Measurements from ENCODE around the gene VEGFD.

GRCh38 chrX:15366506-15367352, 17.5 kb downstream of the VEGFD start:
- TF ChIP-seq CTCF (CRISPR knock-in tag; IDR thresholded peaks at IDR 0.05): no peak
- TF ChIP-seq ZFP1 (CRISPR knock-in tag; IDR thresholded peaks at IDR 0.05): no peak
- no peak for TF ChIP-seq HIVEP1 (CRISPR knock-in tag; IDR thresholded peaks at IDR 0.05)
- TF ChIP-seq ZNF841 (CRISPR knock-in tag; IDR thresholded peaks at IDR 0.05; ENCODE audit: borderline replicate concordance): no peak
- TF ChIP-seq ZNF12 (CRISPR knock-in tag; IDR thresholded peaks at IDR 0.05): no peak
- TF ChIP-seq ZSCAN25 (CRISPR knock-in tag; IDR thresholded peaks at IDR 0.05): no peak
- TF ChIP-seq, protein P1, sequence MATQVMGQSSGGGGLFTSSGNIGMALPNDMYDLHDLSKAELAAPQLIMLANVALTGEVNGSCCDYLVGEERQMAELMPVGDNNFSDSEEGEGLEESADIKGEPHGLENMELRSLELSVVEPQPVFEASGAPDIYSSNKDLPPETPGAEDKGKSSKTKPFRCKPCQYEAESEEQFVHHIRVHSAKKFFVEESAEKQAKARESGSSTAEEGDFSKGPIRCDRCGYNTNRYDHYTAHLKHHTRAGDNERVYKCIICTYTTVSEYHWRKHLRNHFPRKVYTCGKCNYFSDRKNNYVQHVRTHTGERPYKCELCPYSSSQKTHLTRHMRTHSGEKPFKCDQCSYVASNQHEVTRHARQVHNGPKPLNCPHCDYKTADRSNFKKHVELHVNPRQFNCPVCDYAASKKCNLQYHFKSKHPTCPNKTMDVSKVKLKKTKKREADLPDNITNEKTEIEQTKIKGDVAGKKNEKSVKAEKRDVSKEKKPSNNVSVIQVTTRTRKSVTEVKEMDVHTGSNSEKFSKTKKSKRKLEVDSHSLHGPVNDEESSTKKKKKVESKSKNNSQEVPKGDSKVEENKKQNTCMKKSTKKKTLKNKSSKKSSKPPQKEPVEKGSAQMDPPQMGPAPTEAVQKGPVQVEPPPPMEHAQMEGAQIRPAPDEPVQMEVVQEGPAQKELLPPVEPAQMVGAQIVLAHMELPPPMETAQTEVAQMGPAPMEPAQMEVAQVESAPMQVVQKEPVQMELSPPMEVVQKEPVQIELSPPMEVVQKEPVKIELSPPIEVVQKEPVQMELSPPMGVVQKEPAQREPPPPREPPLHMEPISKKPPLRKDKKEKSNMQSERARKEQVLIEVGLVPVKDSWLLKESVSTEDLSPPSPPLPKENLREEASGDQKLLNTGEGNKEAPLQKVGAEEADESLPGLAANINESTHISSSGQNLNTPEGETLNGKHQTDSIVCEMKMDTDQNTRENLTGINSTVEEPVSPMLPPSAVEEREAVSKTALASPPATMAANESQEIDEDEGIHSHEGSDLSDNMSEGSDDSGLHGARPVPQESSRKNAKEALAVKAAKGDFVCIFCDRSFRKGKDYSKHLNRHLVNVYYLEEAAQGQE (IDR thresholded peaks at IDR 0.05; ENCODE audit: borderline replicate concordance in 1 of 2, low read depth in 1 of 2, low read length in 2 of 2): no peak
- TF ChIP-seq ZNF407 (CRISPR knock-in tag; IDR thresholded peaks at IDR 0.05; ENCODE audit: not compliant biosample characterization): no peak
- TF ChIP-seq POLR2AphosphoS5 (IDR thresholded peaks at IDR 0.05; ENCODE audit: low read depth, low read length): no peak
- TF ChIP-seq POLR2AphosphoS2 (IDR thresholded peaks at IDR 0.05; ENCODE audit: low read depth, low read length): no peak
- no peak for TF ChIP-seq ZNF263 (CRISPR knock-in tag; IDR thresholded peaks at IDR 0.05)
- no peak for TF ChIP-seq NR2F2 (IDR thresholded peaks at IDR 0.05; ENCODE audit: borderline replicate concordance, low read depth)
- TF ChIP-seq, protein P2, sequence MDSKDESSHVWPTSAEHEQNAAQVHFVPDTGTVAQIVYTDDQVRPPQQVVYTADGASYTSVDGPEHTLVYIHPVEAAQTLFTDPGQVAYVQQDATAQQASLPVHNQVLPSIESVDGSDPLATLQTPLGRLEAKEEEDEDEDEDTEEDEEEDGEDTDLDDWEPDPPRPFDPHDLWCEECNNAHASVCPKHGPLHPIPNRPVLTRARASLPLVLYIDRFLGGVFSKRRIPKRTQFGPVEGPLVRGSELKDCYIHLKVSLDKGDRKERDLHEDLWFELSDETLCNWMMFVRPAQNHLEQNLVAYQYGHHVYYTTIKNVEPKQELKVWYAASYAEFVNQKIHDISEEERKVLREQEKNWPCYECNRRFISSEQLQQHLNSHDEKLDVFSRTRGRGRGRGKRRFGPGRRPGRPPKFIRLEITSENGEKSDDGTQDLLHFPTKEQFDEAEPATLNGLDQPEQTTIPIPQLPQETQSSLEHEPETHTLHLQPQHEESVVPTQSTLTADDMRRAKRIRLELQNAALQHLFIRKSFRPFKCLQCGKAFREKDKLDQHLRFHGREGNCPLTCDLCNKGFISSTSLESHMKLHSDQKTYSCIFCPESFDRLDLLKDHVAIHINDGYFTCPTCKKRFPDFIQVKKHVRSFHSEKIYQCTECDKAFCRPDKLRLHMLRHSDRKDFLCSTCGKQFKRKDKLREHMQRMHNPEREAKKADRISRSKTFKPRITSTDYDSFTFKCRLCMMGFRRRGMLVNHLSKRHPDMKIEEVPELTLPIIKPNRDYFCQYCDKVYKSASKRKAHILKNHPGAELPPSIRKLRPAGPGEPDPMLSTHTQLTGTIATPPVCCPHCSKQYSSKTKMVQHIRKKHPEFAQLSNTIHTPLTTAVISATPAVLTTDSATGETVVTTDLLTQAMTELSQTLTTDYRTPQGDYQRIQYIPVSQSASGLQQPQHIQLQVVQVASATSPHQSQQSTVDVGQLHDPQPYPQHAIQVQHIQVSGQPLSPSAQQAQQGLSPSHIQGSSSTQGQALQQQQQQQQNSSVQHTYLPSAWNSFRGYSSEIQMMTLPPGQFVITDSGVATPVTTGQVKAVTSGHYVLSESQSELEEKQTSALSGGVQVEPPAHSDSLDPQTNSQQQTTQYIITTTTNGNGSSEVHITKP (CRISPR knock-in tag; IDR thresholded peaks at IDR 0.05; ENCODE audit: low read depth): no peak
- no peak for TF ChIP-seq NCOA1 (CRISPR knock-in tag; IDR thresholded peaks at IDR 0.05)
